ENCODE measurements around the gene TRA2A.

- TF ChIP-seq POLR2A (IDR thresholded peaks at IDR 0.05; ENCODE audit: low read depth, low read length) = no peak
- no peak for TF ChIP-seq ZNF274 (IDR thresholded peaks at IDR 0.05; ENCODE audit: insufficient read depth, insufficient read length)
- no peak for TF ChIP-seq ZNF24 (IDR thresholded peaks at IDR 0.05)
- TF ChIP-seq NKRF (conservative IDR thresholded peaks at IDR 0.05) = no peak
- TF ChIP-seq CREB1 (IDR thresholded peaks at IDR 0.05; ENCODE audit: low read depth) = no peak
- no peak for TF ChIP-seq POLR2AphosphoS2 (IDR thresholded peaks at IDR 0.05; ENCODE audit: low read depth, low read length)
- TF ChIP-seq NR2C1 (IDR thresholded peaks at IDR 0.05) = no peak
- TF ChIP-seq MAX (IDR thresholded peaks at IDR 0.05; ENCODE audit: low read depth, low read length) = no peak
- no peak for TF ChIP-seq ATF2 (IDR thresholded peaks at IDR 0.05; ENCODE audit: low read length)
- no peak for TF ChIP-seq HDAC6 (IDR thresholded peaks at IDR 0.05; ENCODE audit: unreplicated experiment)
- no peak for TF ChIP-seq USF2 (IDR thresholded peaks at IDR 0.05; ENCODE audit: borderline replicate concordance, low read depth, low read length)
Observed at GRCh38 chr7:23487670-23488069, 44.1 kb downstream of the TRA2A start.

Measured in GM12878 (cell line).